A549 (cell line): ENCODE measurements around the gene CXCR5. TPM values are rescaled to one million over a fixed set of nuclear protein-coding genes. Genes with fewer than 3 reads are reported as not detected.

Experiments
- ATAC-seq, 2 experiments: fragments of 200-7000 bp in 1 of 2; fragments of >200 bp in 1 of 2; cut with Nextera tagmentation in 1 of 2; cut with Tn5 transposase in 1 of 2; 3 replicates each; pipeline versions ENCODE4 v1.8.0 to v1.9.1; 2018 to 2020; ENCODE audit warnings: mild to moderate bottlenecking in 1 of 2, moderate library complexity in 1 of 2
- CTCF ChIA-PET: fragments of 300-600 bp; sonication (Branson Sonifier 250); formaldehyde crosslinking; extraction: SDS; loops from one replicate; lab custom pipeline; 2021; ENCODE audit warnings: antibody characterized with exemption, inconsistent platforms; lab: Yijun Ruan, JAX
- POLR2A ChIA-PET: fragments of 350-600 bp; formaldehyde crosslinking; extraction: SDS; loops from one replicate; lab custom pipeline; 2021; ENCODE audit warnings: antibody characterized with exemption, inconsistent platforms; lab: Yijun Ruan, JAX
- DNase-seq, 2 experiments: peaks; one replicate each; pipeline versions ENCODE4 v3.0.0 to v3.0.0-alpha.2; 2011 to 2016; ENCODE audit warnings: low read depth in 1 of 2, low spot score in 1 of 2
- FAIRE-seq: peaks from 2 replicates; lab custom pipeline; 2011; peaks lifted over from hg19 to GRCh38; lab: Jason Lieb, UNC
- H3K27ac ChIP-seq, 2 experiments: fragments of >200 bp; sonication (Bioruptor Twin); formaldehyde crosslinking; 3 replicates each; pipeline ENCODE4 v1.5.1; 2016 to 2017
- H3K4me1 ChIP-seq: fragments of >200 bp; sonication (Bioruptor Twin); formaldehyde crosslinking; 3 replicates; pipeline ENCODE4 v1.6.1; 2016
- H3K4me2 ChIP-seq: fragments of >200 bp; sonication (Bioruptor Twin); formaldehyde crosslinking; 3 replicates; pipeline ENCODE4 v1.6.1; 2016
- H3K4me3 ChIP-seq: fragments of >200 bp; sonication (Bioruptor Twin); formaldehyde crosslinking; 3 replicates; pipeline ENCODE4 v1.5.1; 2016
- H3K9me3 ChIP-seq: fragments of >200 bp; sonication (Bioruptor Twin); formaldehyde crosslinking; 3 replicates; pipeline ENCODE4 v1.6.1; 2016
- CBX2 ChIP-seq: fragments of 200-600 bp; sonication (generic); IDR thresholded peaks from 2 replicates; pipeline ENCODE4 v1.6.1; 2016; ENCODE audit warnings: low read depth, mild to moderate bottlenecking, borderline replicate concordance
- E2F6 ChIP-seq: IDR thresholded peaks from 2 replicates; pipeline ENCODE4 v1.6.1; 2012; ENCODE audit warnings: low read depth, borderline replicate concordance
- EHMT2 ChIP-seq: fragments of 200-600 bp; sonication (generic); IDR thresholded peaks from 2 replicates; pipeline ENCODE4 v1.6.1; 2016; ENCODE audit warnings: antibody characterized with exemption, low read depth, mild to moderate bottlenecking, moderate library complexity
- ESRRA ChIP-seq: fragments of 150-350 bp; IDR thresholded peaks from 2 replicates; pipeline ENCODE4 v1.6.1; 2014; ENCODE audit warnings: mild to moderate bottlenecking, low read length, borderline replicate concordance
- FOSL2 ChIP-seq, 2 experiments: fragments of 450-650 bp in 1 of 2; fragments of >200 bp in 1 of 2; sonication (Bioruptor Twin) in 1 of 2; formaldehyde crosslinking; IDR thresholded peaks; 2 replicates each; pipeline versions ENCODE4 v1.5.0 to v1.6.1; 2016 to 2020; ENCODE audit warnings: mild to moderate bottlenecking in 1 of 2, moderate library complexity in 1 of 2
- HOXB13 ChIP-seq: fragments of 250-450 bp; sonication (Bioruptor Pico); IDR thresholded peaks from 2 replicates; pipeline ENCODE4 v1.5.0; 2020; ENCODE audit warnings: low read depth, mild to moderate bottlenecking, moderate library complexity
- JUN ChIP-seq, 2 experiments: fragments of >200 bp; sonication (Bioruptor Twin); formaldehyde crosslinking; IDR thresholded peaks; 2 replicates in 1 of 2; 3 replicates in 1 of 2; pipeline ENCODE4 v1.6.1; 2016 to 2017
- MAX ChIP-seq: IDR thresholded peaks from 2 replicates; pipeline ENCODE4 v1.6.1; 2012
- POLR2A ChIP-seq: IDR thresholded peaks from 2 replicates; pipeline ENCODE4 v1.6.1; 2012; ENCODE audit warnings: mild to moderate bottlenecking, low read length
- RAD21 ChIP-seq, 2 experiments: fragments of >200 bp in 1 of 2; sonication (Bioruptor Twin) in 1 of 2; formaldehyde crosslinking in 1 of 2; IDR thresholded peaks in 1 of 2; conservative IDR thresholded peaks in 1 of 2; 2 replicates in 1 of 2; 3 replicates in 1 of 2; pipeline ENCODE4 v1.6.1; 2012 to 2018; ENCODE audit warnings: inconsistent platforms in 1 of 2
- RARB ChIP-seq: fragments of 250-450 bp; sonication (Bioruptor Pico); IDR thresholded peaks from 2 replicates; pipeline ENCODE4 v1.8.0; 2021; ENCODE audit warnings: mild to moderate bottlenecking, moderate library complexity
- RFX5 ChIP-seq: fragments of 450-650 bp; IDR thresholded peaks from 2 replicates; pipeline ENCODE4 v1.7.1; 2014; ENCODE audit warnings: antibody characterized with exemption, mild to moderate bottlenecking, moderate library complexity
- SMC3 ChIP-seq: fragments of >200 bp; sonication (Bioruptor Twin); formaldehyde crosslinking; IDR thresholded peaks from 3 replicates; pipeline ENCODE4 v1.6.1; 2018; ENCODE audit warnings: inconsistent platforms
- TFCP2L1 ChIP-seq: fragments of 250-450 bp; sonication (Bioruptor Pico); IDR thresholded peaks from 2 replicates; pipeline ENCODE4 v1.5.0; 2021; ENCODE audit warnings: mild to moderate bottlenecking
- USF2 ChIP-seq: fragments of 450-650 bp; IDR thresholded peaks from 2 replicates; pipeline ENCODE4 v1.6.1; 2014; ENCODE audit warnings: antibody characterized with exemption
- WGBS: methylation state at CpG from one replicate; pipeline ENCODE4 v1.1.6; 2017; ENCODE audit errors: missing lambda C conversion rate; 5-methylcytosine and 5-hydroxymethylcytosine counted together
- polyA plus RNA-seq, 4 experiments: library from polyadenylated mRNA; depleted of rRNA in 3 of 4; stranded (reverse); fragments of >200 nt; fragmentation: RNase III in 1 of 4; extraction: RNeasy Plus Mini Kit Qiagen cat#74134 plus additional on column Dnase treatment in 1 of 4; gene quantifications; 2 replicates in 3 of 4; 3 replicates in 1 of 4; pipeline ENCODE4 v1.2.3, GENCODE V29; 2011 to 2017
- TF ChIP-seq, protein P1 (sequence below): fragments of >200 bp; sonication (Bioruptor Twin); formaldehyde crosslinking; IDR thresholded peaks from 3 replicates; pipeline ENCODE4 v1.5.1; 2016
- TF ChIP-seq, protein P2 (sequence below): fragments of 150-350 bp; IDR thresholded peaks from 2 replicates; pipeline ENCODE4 v1.6.1; 2014; ENCODE audit warnings: low read depth, mild to moderate bottlenecking, low read length

The CXCR5 gene
- polyA plus RNA-seq, 2 of the 4 experiments (the other 2 are of a cell fraction), result 0.04 TPM; not detected in 1

DNA sequence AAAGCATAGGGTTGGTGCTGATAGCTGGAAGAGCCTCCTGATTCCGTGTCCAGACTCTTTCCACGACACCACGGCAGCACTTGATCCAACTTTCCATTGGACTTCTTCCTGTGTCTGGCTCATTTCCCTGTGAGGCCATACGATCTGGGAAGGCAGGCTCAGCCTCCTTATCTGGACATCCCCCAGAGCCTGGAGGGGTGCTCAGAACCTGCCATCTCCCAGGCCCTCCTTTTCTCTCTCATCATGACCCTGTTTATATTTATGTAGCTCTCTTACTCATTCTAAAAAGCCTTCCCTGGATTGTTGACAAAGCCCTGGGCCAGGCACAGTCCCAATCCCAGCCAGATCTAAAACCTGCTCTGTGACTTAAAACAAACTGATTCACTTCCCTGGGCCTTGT lies 49.8 kb downstream of the CXCR5 start:
- WGBS, result 78% methylated on average over 4 of the region's 4 CpGs
- no peaks in the 10 kb centered on the region for H3K9me3 ChIP-seq
- CTCF ChIA-PET, result interaction anchor here (1.7 to 6.6 kb wide), 3 partner anchors 11 to 242 kb away, joined by 4 to 55 read pairs (median 4); partner anchors contain the start of gene UPK2
- no peak for DNase-seq
- no peak overlapping the region for H3K4me2 ChIP-seq
- H3K4me1 ChIP-seq, result peaks cover 15% of the 10 kb centered on the region
- no peak overlapping the region for H3K27ac ChIP-seq
- no peak overlapping the region for H3K4me3 ChIP-seq
- no peak for FAIRE-seq
- TF ChIP-seq, protein P1, sequence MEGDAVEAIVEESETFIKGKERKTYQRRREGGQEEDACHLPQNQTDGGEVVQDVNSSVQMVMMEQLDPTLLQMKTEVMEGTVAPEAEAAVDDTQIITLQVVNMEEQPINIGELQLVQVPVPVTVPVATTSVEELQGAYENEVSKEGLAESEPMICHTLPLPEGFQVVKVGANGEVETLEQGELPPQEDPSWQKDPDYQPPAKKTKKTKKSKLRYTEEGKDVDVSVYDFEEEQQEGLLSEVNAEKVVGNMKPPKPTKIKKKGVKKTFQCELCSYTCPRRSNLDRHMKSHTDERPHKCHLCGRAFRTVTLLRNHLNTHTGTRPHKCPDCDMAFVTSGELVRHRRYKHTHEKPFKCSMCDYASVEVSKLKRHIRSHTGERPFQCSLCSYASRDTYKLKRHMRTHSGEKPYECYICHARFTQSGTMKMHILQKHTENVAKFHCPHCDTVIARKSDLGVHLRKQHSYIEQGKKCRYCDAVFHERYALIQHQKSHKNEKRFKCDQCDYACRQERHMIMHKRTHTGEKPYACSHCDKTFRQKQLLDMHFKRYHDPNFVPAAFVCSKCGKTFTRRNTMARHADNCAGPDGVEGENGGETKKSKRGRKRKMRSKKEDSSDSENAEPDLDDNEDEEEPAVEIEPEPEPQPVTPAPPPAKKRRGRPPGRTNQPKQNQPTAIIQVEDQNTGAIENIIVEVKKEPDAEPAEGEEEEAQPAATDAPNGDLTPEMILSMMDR, result no peak
- TF ChIP-seq, all 56 proteins: peak for 0
- POLR2A ChIA-PET, result no interaction called here
- no peak for ATAC-seq

- Histone ChIP-seq H3K4me1 (peaks cover 19% of the 10 kb centered on the region), H3K27ac (no peak overlapping the region), H3K4me2 (no peak overlapping the region), H3K4me3 (no peak overlapping the region), H3K9me3 (no peaks in the 10 kb centered on the region)
- DNase-seq (no peak), ATAC-seq (no peak), FAIRE-seq (no peak)
- TF ChIP-seq RFX5 (no peak), MAX (no peak), E2F6 (no peak), ESRRA (no peak), RAD21 (conservative IDR thresholded peaks at IDR 0.05 in 1 of 2, IDR thresholded peaks at IDR 0.05 in 1 of 2) (no peak), JUN (IDR thresholded peaks at IDR 0.05) (no peak), FOSL2 (IDR thresholded peaks at IDR 0.05) (no peak), FOSL2 (CRISPR knock-in tag; IDR thresholded peaks at IDR 0.05) (no peak), RARB (CRISPR knock-in tag) (no peak), CBX2 (no peak), TFCP2L1 (CRISPR knock-in tag) (no peak), SMC3 (no peak), POLR2A (no peak), USF2 (no peak), HOXB13 (CRISPR knock-in tag) (no peak), EHMT2 (no peak)
- TF ChIP-seq, protein P2, sequence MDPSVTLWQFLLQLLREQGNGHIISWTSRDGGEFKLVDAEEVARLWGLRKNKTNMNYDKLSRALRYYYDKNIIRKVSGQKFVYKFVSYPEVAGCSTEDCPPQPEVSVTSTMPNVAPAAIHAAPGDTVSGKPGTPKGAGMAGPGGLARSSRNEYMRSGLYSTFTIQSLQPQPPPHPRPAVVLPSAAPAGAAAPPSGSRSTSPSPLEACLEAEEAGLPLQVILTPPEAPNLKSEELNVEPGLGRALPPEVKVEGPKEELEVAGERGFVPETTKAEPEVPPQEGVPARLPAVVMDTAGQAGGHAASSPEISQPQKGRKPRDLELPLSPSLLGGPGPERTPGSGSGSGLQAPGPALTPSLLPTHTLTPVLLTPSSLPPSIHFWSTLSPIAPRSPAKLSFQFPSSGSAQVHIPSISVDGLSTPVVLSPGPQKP, result no peak
- 88% methylated on average over 8 of the region's 8 CpGs for WGBS
- POLR2A ChIA-PET, result interaction anchor here (0.6 kb wide), 1 partner anchor 26 kb away, joined by 3 read pairs; no protein-coding TSS in a partner anchor
- CTCF ChIA-PET, result interaction anchor here (1.1 to 4.3 kb wide), 3 partner anchors 22 to 246 kb away, joined by 3 to 11 read pairs (median 10); no protein-coding TSS in a partner anchor
These were observed 51.7 kb downstream of the CXCR5 start for GRCh38 chr11:118935376-118935775.
